Neural progenitor cell (in vitro differentiated cells): Measurements from ENCODE around the gene RGSL1. TPM values are rescaled to one million over a fixed set of nuclear protein-coding genes. Genes with fewer than 3 reads are reported as not detected.

Source experiments
- DNase-seq: peaks from one replicate; pipeline ENCODE4 v3.0.0-alpha.2; 2016; ENCODE audit warnings: low spot score
- H2AFZ ChIP-seq: fragments of 200-600 bp; sonication (generic); replicated peaks from 2 replicates; pipeline ENCODE4 v1.6.1; 2016; ENCODE audit warnings: antibody characterized with exemption
- H3F3A ChIP-seq: fragments of 200-600 bp; sonication (generic); 2 replicates; pipeline ENCODE4 v1.6.1; 2016; ENCODE audit warnings: antibody characterized with exemption, low read depth
- H3K27ac ChIP-seq: fragments of 200-600 bp; sonication (generic); 2 replicates; pipeline ENCODE4 v1.5.1; 2016; ENCODE audit warnings: mild to moderate bottlenecking
- H3K27me3 ChIP-seq: fragments of 200-600 bp; sonication (generic); 2 replicates; pipeline ENCODE4 v1.6.1; 2016; ENCODE audit warnings: mild to moderate bottlenecking, moderate library complexity
- H3K36me3 ChIP-seq: fragments of 200-600 bp; sonication (generic); 2 replicates; pipeline ENCODE4 v1.5.1; 2016
- H3K4me1 ChIP-seq: fragments of 200-600 bp; sonication (generic); 2 replicates; pipeline ENCODE4 v1.6.1; 2016; ENCODE audit warnings: mixed run types
- H3K4me2 ChIP-seq: fragments of 200-600 bp; sonication (generic); 2 replicates; pipeline ENCODE4 v1.6.1; 2016
- H3K4me3 ChIP-seq: fragments of 200-600 bp; sonication (generic); 2 replicates; pipeline ENCODE4 v1.5.1; 2016
- H3K79me2 ChIP-seq: fragments of 200-600 bp; sonication (generic); 2 replicates; pipeline ENCODE4 v1.6.1; 2016; ENCODE audit warnings: low read depth
- H3K9ac ChIP-seq: fragments of 200-600 bp; sonication (generic); 2 replicates; pipeline ENCODE4 v1.6.1; 2016
- H3K9me3 ChIP-seq: fragments of 200-600 bp; sonication (generic); 2 replicates; pipeline ENCODE4 v1.5.1; 2016; ENCODE audit warnings: low read depth
- H4K20me1 ChIP-seq: fragments of 200-600 bp; sonication (generic); 2 replicates; pipeline ENCODE4 v1.6.1; 2016; ENCODE audit warnings: low read depth
- H3K27ac Mint-ChIP-seq: 3 replicates; pipeline ENCODE4 v1.8.0; 2021; ENCODE audit warnings: mixed read lengths
- H3K27me3 Mint-ChIP-seq: 2 replicates; pipeline ENCODE4 v1.8.0; 2022; ENCODE audit warnings: low read depth, mild to moderate bottlenecking, inconsistent platforms, moderate library complexity, mixed read lengths; ENCODE audit not compliant: insufficient read depth
- H3K36me3 Mint-ChIP-seq: 3 replicates; pipeline ENCODE4 v1.8.0; 2021; ENCODE audit warnings: mixed read lengths
- H3K4me1 Mint-ChIP-seq: 3 replicates; pipeline ENCODE4 v1.8.0; 2021; ENCODE audit warnings: mixed read lengths
- H3K4me3 Mint-ChIP-seq: 3 replicates; pipeline ENCODE4 v1.8.0; 2021; ENCODE audit warnings: mild to moderate bottlenecking, moderate library complexity, mixed read lengths
- H3K9me3 Mint-ChIP-seq: 3 replicates; pipeline ENCODE4 v1.8.0; 2020; ENCODE audit warnings: mixed read lengths
- CTCF ChIP-seq: fragments of 200-600 bp; sonication (generic); IDR thresholded peaks from 2 replicates; pipeline ENCODE4 v1.5.1; 2017; ENCODE audit warnings: antibody characterized with exemption, mild to moderate bottlenecking
- EZH2 ChIP-seq: fragments of 200-600 bp; sonication (generic); IDR thresholded peaks from 2 replicates; pipeline ENCODE4 v1.6.1; 2017; ENCODE audit warnings: antibody characterized with exemption, mild to moderate bottlenecking, moderate library complexity
- EZH2phosphoT487 ChIP-seq: fragments of 200-600 bp; sonication (generic); IDR thresholded peaks from 2 replicates; pipeline ENCODE4 v1.6.1; 2017; ENCODE audit warnings: antibody characterized with exemption
- total RNA-seq: library from RNA; depleted of rRNA; stranded (reverse); fragments of >200 nt; gene quantifications from 2 replicates; pipeline ENCODE4 v1.2.3, GENCODE V29; 2015; ENCODE audit warnings: low replicate concordance

Gene RGSL1
- total RNA-seq, 1 donor from 2014 or later, result not detected

GRCh38 chr1:182478238-182478637 lies 28.3 kb downstream of the RGSL1 start:
- no peaks in the 10 kb centered on the region for H3K27me3 ChIP-seq
- DNase-seq, result no peak
- no peaks in the 10 kb centered on the region for H3K4me1 ChIP-seq
- Mint-ChIP-seq H3K4me1 (no peaks in the 10 kb centered on the region), H3K9me3 (peaks cover 8% of the 10 kb centered on the region), H3K27ac (no peak overlapping the region), H3K36me3 (no peaks in the 10 kb centered on the region), H3K4me3 (no peak overlapping the region), H3K27me3 (peaks cover 4% of the 10 kb centered on the region)
- H4K20me1 ChIP-seq, result no peaks in the 10 kb centered on the region
- H3K9ac ChIP-seq, result no peak overlapping the region
- H3K4me2 ChIP-seq, result no peak overlapping the region
- no peak overlapping the region for H2AFZ ChIP-seq
- no peaks in the 10 kb centered on the region for H3K79me2 ChIP-seq
- no peaks in the 10 kb centered on the region for H3F3A ChIP-seq
- H3K4me3 ChIP-seq, result no peak overlapping the region
- no peaks in the 10 kb centered on the region for H3K36me3 ChIP-seq
- no peak for TF ChIP-seq EZH2phosphoT487
- no peak for TF ChIP-seq EZH2
- TF ChIP-seq CTCF, result no peak
- no peak overlapping the region for H3K27ac ChIP-seq
- peaks cover 16% of the 10 kb centered on the region for H3K9me3 ChIP-seq

GRCh38 chr1:182484067-182484466 lies 34.1 kb downstream of the RGSL1 start:
- Histone ChIP-seq H3F3A (no peaks in the 10 kb centered on the region), H3K27me3 (no peaks in the 10 kb centered on the region), H2AFZ (peak overlapping the region; percentile 8), H3K9ac (no peak overlapping the region), H3K9me3 (peaks cover 7% of the 10 kb centered on the region), H3K4me1 (no peaks in the 10 kb centered on the region), H4K20me1 (no peaks in the 10 kb centered on the region), H3K4me3 (no peak overlapping the region), H3K79me2 (no peaks in the 10 kb centered on the region), H3K36me3 (no peaks in the 10 kb centered on the region), H3K27ac (no peak overlapping the region), H3K4me2 (no peak overlapping the region)
- H3K27ac Mint-ChIP-seq, result no peak overlapping the region
- no peaks in the 10 kb centered on the region for H3K4me1 Mint-ChIP-seq
- H3K9me3 Mint-ChIP-seq, result peaks cover 2% of the 10 kb centered on the region
- DNase-seq, result no peak
- H3K36me3 Mint-ChIP-seq, result no peaks in the 10 kb centered on the region
- H3K27me3 Mint-ChIP-seq, result no peaks in the 10 kb centered on the region
- TF ChIP-seq EZH2phosphoT487 (no peak), EZH2 (no peak), CTCF (no peak)
- no peak overlapping the region for H3K4me3 Mint-ChIP-seq

- TF ChIP-seq EZH2phosphoT487, result no peak
- TF ChIP-seq CTCF, result peak; percentile 54
- no peak overlapping the region for H3K4me2 ChIP-seq
- H3K4me1 ChIP-seq, result no peaks in the 10 kb centered on the region
- H3K4me3 Mint-ChIP-seq, result no peak overlapping the region
- H3F3A ChIP-seq, result no peaks in the 10 kb centered on the region
- H3K27me3 ChIP-seq, result no peaks in the 10 kb centered on the region
- H3K27me3 Mint-ChIP-seq, result no peaks in the 10 kb centered on the region
- no peak overlapping the region for H3K4me3 ChIP-seq
- H4K20me1 ChIP-seq, result no peaks in the 10 kb centered on the region
- H3K9me3 Mint-ChIP-seq, result peaks cover 2% of the 10 kb centered on the region
- H2AFZ ChIP-seq, result peak overlapping the region; percentile 8
- DNase-seq, result peak; percentile 46
- no peaks in the 10 kb centered on the region for H3K36me3 Mint-ChIP-seq
- H3K9ac ChIP-seq, result no peak overlapping the region
- no peak overlapping the region for H3K27ac ChIP-seq
- H3K27ac Mint-ChIP-seq, result no peak overlapping the region
- H3K9me3 ChIP-seq, result peaks cover 1% of the 10 kb centered on the region
- no peaks in the 10 kb centered on the region for H3K79me2 ChIP-seq
- no peaks in the 10 kb centered on the region for H3K36me3 ChIP-seq
- no peaks in the 10 kb centered on the region for H3K4me1 Mint-ChIP-seq
Observed at GRCh38 chr1:182484531-182485257, 34.7 kb downstream of the RGSL1 start.
